Prostate gland (tissue), 2 donors: ENCODE data around the gene SLC17A6. TPM values are rescaled to one million over a fixed set of nuclear protein-coding genes. Genes with fewer than 3 reads are reported as not detected.

Source experiments
- DNase-seq: peaks from one replicate; pipeline ENCODE4 v3.0.0-alpha.2; 2019; ENCODE audit warnings: low spot score
- H3K27ac ChIP-seq, 2 donors: fragments of 200-600 bp; sonication (generic); 2 replicates each; pipeline ENCODE4 v1.5.1; 2017 to 2019
- H3K27me3 ChIP-seq: fragments of 200-600 bp; sonication (generic); replicated peaks from 2 replicates; pipeline ENCODE4 v1.5.1; 2019; ENCODE audit not compliant: insufficient read depth
- H3K36me3 ChIP-seq, 2 donors: fragments of 200-600 bp; sonication (generic); 1 replicate in 1 of 2; 2 replicates in 1 of 2; pipeline versions ENCODE4 v1.5.1 to v1.8.1; 2017 to 2019
- H3K4me1 ChIP-seq: fragments of 200-600 bp; sonication (generic); replicated peaks from 2 replicates; pipeline ENCODE4 v1.5.1; 2019
- H3K4me3 ChIP-seq, 2 donors: fragments of 200-600 bp; sonication (generic); 2 replicates each; pipeline ENCODE4 v1.5.1; 2017 to 2019
- H3K9me3 ChIP-seq: fragments of 200-600 bp; sonication (generic); 2 replicates; pipeline ENCODE4 v1.5.1; 2017
- CTCF ChIP-seq, 4 experiments: fragments of 200-600 bp in 2 of 4; fragments of 450-650 bp in 2 of 4; sonication (generic) in 2 of 4; IDR thresholded peaks; 1 replicate in 3 of 4; 2 replicates in 1 of 4; pipeline ENCODE4 v1.5.1; 2016 to 2019; ENCODE audit warnings: antibody characterized with exemption in 4 of 4, mild to moderate bottlenecking in 2 of 4, moderate library complexity in 2 of 4
- POLR2A ChIP-seq: fragments of 450-650 bp; IDR thresholded peaks from one replicate; pipeline ENCODE4 v1.6.1; 2016; ENCODE audit warnings: antibody characterized with exemption, mild to moderate bottlenecking
- POLR2AphosphoS5 ChIP-seq: sonication (generic); formaldehyde crosslinking; IDR thresholded peaks from one replicate; pipeline ENCODE4 v1.6.1; 2017; ENCODE audit warnings: antibody characterized with exemption
- WGBS: methylation state at CpG from one replicate; pipeline ENCODE4 v1.1.5; 2018; 5-methylcytosine and 5-hydroxymethylcytosine counted together
- intact Hi-C: fragments of 100-400 bp; cut with DNase I; formaldehyde crosslinking; loops from one replicate; pipeline ENCODE4 v1.14.2; 2022
- total RNA-seq, 2 donors: library from RNA; depleted of rRNA; stranded (reverse); fragments of >200 nt; gene quantifications; one replicate each; pipeline ENCODE4 v1.1.0, GENCODE V29; 2016

Gene SLC17A6
- total RNA-seq, 2 donors from 2014 or later: not detected

GRCh38 chr11:22341588-22341931, 3.4 kb downstream of the SLC17A6 start:
- Histone ChIP-seq H3K4me1 (no peaks in the 10 kb centered on the region), H3K27me3 (peaks cover 27% of the 10 kb centered on the region), H3K27ac (no peak overlapping the region), H3K4me3 (no peak overlapping the region), H3K36me3 (no peaks in the 10 kb centered on the region), H3K9me3 (no peaks in the 10 kb centered on the region)
- WGBS: 7% methylated on average over 19 of the region's 23 CpGs
- intact Hi-C loops: no loop called here
- DNase-seq: no peak
- no peak for TF ChIP-seq POLR2A
- no peak for TF ChIP-seq CTCF (IDR thresholded peaks at IDR 0.05)
- no peak for TF ChIP-seq POLR2AphosphoS5

- intact Hi-C loops: no loop called here
- no peaks in the 10 kb centered on the region for H3K4me1 ChIP-seq
- H3K27ac ChIP-seq: no peak overlapping the region
- no peak for DNase-seq
- H3K36me3 ChIP-seq: no peaks in the 10 kb centered on the region
- no peak for TF ChIP-seq POLR2A
- 5% methylated on average over 25 of the region's 25 CpGs for WGBS
- no peak overlapping the region for H3K4me3 ChIP-seq
- H3K9me3 ChIP-seq: no peaks in the 10 kb centered on the region
- H3K27me3 ChIP-seq: peaks cover 27% of the 10 kb centered on the region
Observed at GRCh38 chr11:22342211-22343031, 4.2 kb downstream of the SLC17A6 start.

GRCh38 chr11:22343032-22343324, 4.8 kb downstream of the SLC17A6 start:
- Histone ChIP-seq H3K27me3 (peaks cover 27% of the 10 kb centered on the region), H3K4me1 (no peaks in the 10 kb centered on the region), H3K9me3 (no peaks in the 10 kb centered on the region), H3K27ac (no peak overlapping the region), H3K36me3 (no peaks in the 10 kb centered on the region), H3K4me3 (no peak overlapping the region)
- WGBS: 7% methylated on average over 6 of the region's 6 CpGs
- intact Hi-C loops: no loop called here
- no peak for DNase-seq
- TF ChIP-seq POLR2A: no peak
- TF ChIP-seq CTCF (IDR thresholded peaks at IDR 0.05): no peak
- TF ChIP-seq POLR2AphosphoS5: no peak

GRCh38 chr11:22343371-22344032, 5.3 kb downstream of the SLC17A6 start:
- no peaks in the 10 kb centered on the region for H3K36me3 ChIP-seq
- intact Hi-C loops: no loop called here
- WGBS: 1% methylated on average over 34 of the region's 34 CpGs
- H3K27ac ChIP-seq: no peak overlapping the region
- H3K4me3 ChIP-seq: no peak overlapping the region
- no peak for DNase-seq
- TF ChIP-seq POLR2AphosphoS5 (no peak), CTCF (IDR thresholded peaks at IDR 0.05) (no peak), POLR2A (no peak)
- no peaks in the 10 kb centered on the region for H3K9me3 ChIP-seq
- no peaks in the 10 kb centered on the region for H3K4me1 ChIP-seq
- H3K27me3 ChIP-seq: peaks cover 27% of the 10 kb centered on the region

- intact Hi-C loops: no loop called here
- Histone ChIP-seq H3K4me3 (no peak overlapping the region), H3K4me1 (no peaks in the 10 kb centered on the region), H3K36me3 (no peaks in the 10 kb centered on the region), H3K27me3 (peaks cover 27% of the 10 kb centered on the region), H3K9me3 (no peaks in the 10 kb centered on the region), H3K27ac (no peak overlapping the region)
- TF ChIP-seq POLR2A (no peak), CTCF (IDR thresholded peaks at IDR 0.05) (no peak), POLR2AphosphoS5 (no peak)
- DNase-seq: no peak
- WGBS: 4% methylated on average over 3 of the region's 3 CpGs
Observed at GRCh38 chr11:22344081-22344480, 5.9 kb downstream of the SLC17A6 start.
